ENCODE data around the gene PDE10A. TPM values are rescaled to one million over a fixed set of nuclear protein-coding genes. Genes with fewer than 3 reads are reported as not detected.
A peak's percentile ranks its signal among the peaks of the same experiment; 100 is the strongest.

Gene PDE10A
- total RNA-seq, 1 experiment from 2014 or later = 2.1 TPM

- no peaks in the 10 kb centered on the region for H3F3A ChIP-seq (ENCODE audit: low read length, unreplicated experiment)
- CTCF ChIA-PET = no interaction called here
- no TSS peak for BruUV-seq (replicated peaks)
- peaks cover 11% of the 10 kb centered on the region for H3K4me1 ChIP-seq (ENCODE audit: insufficient read depth, low read length)
- H4K20me1 ChIP-seq (ENCODE audit: low read length) = no peaks in the 10 kb centered on the region
- no peak overlapping the region for H2AFZ ChIP-seq (ENCODE audit: low read length)
- ATAC-seq (peak; percentile 92), DNase-seq (peak; percentile 72)
- H3K4me2 ChIP-seq (ENCODE audit: low read length) = peak overlapping the region; percentile 17; the same call in 1 of the 2 replicates
- peak overlapping the region; percentile 68 for H3K27ac ChIP-seq (ENCODE audit: low read length)
- no peak overlapping the region for H3K4me3 ChIP-seq (ENCODE audit: low read length)
- H3K9me3 ChIP-seq (ENCODE audit: low read length) = no peaks in the 10 kb centered on the region
- H3K79me2 ChIP-seq (ENCODE audit: low read length) = no peaks in the 10 kb centered on the region
- intact Hi-C loops (cut with micrococcal nuclease) = no loop called here
- H3K36me3 ChIP-seq (ENCODE audit: low read depth, low read length) = no peaks in the 10 kb centered on the region
- POLR2A ChIA-PET (ENCODE audit: unreplicated experiment) = no interaction called here
- H3K9me2 ChIP-seq (replicated peaks; ENCODE audit: low read length) = no peaks in the 10 kb centered on the region
- H3K9ac ChIP-seq (ENCODE audit: low read length) = peak overlapping the region; percentile 68
- no peaks in the 10 kb centered on the region for H3K27me3 ChIP-seq (ENCODE audit: low read length)
- no peak for TF ChIP-seq EZH2 (IDR thresholded peaks at IDR 0.05; ENCODE audit: low read length, unreplicated experiment)
Measured at GRCh38 chr6:165497472-165497871, 165.6 kb downstream of the PDE10A start.

DNA sequence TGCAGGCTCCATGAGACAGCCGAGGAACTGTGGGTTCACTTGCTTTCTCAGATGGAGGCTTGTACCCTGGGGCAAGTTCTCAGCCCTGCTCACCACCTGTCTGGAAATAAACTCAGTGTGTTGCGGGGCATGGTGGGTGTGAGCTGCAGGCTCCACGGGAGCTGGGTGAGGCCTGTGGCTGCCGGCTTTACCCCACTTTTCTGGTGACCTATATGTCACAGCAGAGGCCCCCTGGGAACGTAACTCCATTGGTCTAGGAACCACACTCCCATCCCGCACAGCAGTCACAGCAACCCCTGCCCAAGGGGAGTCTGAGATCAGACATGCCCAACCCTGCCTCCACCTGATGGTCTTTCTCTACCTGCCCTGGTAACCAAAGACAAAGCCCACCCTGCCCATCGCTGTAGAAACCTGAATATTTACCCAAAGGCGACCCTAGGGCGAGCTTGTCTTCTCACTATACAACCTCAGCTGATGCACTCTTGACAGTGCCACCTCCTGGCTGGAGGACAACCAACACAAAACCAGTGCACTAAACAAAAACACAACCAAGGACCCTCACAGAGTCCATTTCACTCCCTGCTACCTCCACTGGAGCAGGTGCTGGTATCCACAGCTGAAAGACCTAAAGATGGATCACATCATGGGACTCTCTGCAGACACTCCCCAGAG, 174.3 kb downstream of the PDE10A start:
- TF ChIP-seq EZH2 (IDR thresholded peaks at IDR 0.05; ENCODE audit: low read length, unreplicated experiment) (no peak), EZH2phosphoT487 (IDR thresholded peaks at IDR 0.05; ENCODE audit: borderline replicate concordance, low read length) (no peak), CTCF (conservative IDR thresholded peaks at IDR 0.05; ENCODE audit: low read depth, low read length) (no peak; the same call in 1 of the 2 replicates)
- ChIA-PET POLR2A (ENCODE audit: unreplicated experiment) (no interaction called here), CTCF (no interaction called here)
- Histone ChIP-seq H3K36me3 (ENCODE audit: low read depth, low read length) (no peaks in the 10 kb centered on the region), H3K9me2 (replicated peaks; ENCODE audit: low read length) (no peaks in the 10 kb centered on the region), H3K9ac (ENCODE audit: low read length) (no peak overlapping the region), H3K9me3 (ENCODE audit: low read length) (no peaks in the 10 kb centered on the region), H3K27me3 (ENCODE audit: low read length) (no peaks in the 10 kb centered on the region), H3K4me2 (ENCODE audit: low read length) (no peak overlapping the region), H3K4me3 (ENCODE audit: low read length) (no peak overlapping the region), H4K20me1 (ENCODE audit: low read length) (no peaks in the 10 kb centered on the region), H3K4me1 (ENCODE audit: insufficient read depth, low read length) (peaks cover 13% of the 10 kb centered on the region), H3F3A (ENCODE audit: low read length, unreplicated experiment) (no peaks in the 10 kb centered on the region), H2AFZ (ENCODE audit: low read length) (no peak overlapping the region), H3K27ac (ENCODE audit: low read length) (0 out of 2 replicates have a peak overlapping the region, but pooled peaks have one; percentile 40), H3K79me2 (ENCODE audit: low read length) (no peaks in the 10 kb centered on the region)
- no peak for DNase-seq
- ATAC-seq = no peak
- intact Hi-C loops (cut with micrococcal nuclease) = loop anchor here (1.0 kb wide), 1 partner anchor 48 kb away; no protein-coding TSS in a partner anchor
- no TSS peak for BruUV-seq (replicated peaks)

- H2AFZ ChIP-seq (ENCODE audit: low read length) = no peak overlapping the region
- DNase-seq = peak; percentile 18
- no peak overlapping the region for H3K4me3 ChIP-seq (ENCODE audit: low read length)
- intact Hi-C loops (cut with micrococcal nuclease) = loop anchor here (1.0 kb wide), 1 partner anchor 48 kb away; no protein-coding TSS in a partner anchor
- peaks cover 13% of the 10 kb centered on the region for H3K4me1 ChIP-seq (ENCODE audit: insufficient read depth, low read length)
- H3K4me2 ChIP-seq (ENCODE audit: low read length) = no peak overlapping the region; the same call in 1 of the 2 replicates
- H3K9ac ChIP-seq (ENCODE audit: low read length) = no peak overlapping the region
- POLR2A ChIA-PET (ENCODE audit: unreplicated experiment) = no interaction called here
- no peaks in the 10 kb centered on the region for H3K9me2 ChIP-seq (replicated peaks; ENCODE audit: low read length)
- TF ChIP-seq CTCF (conservative IDR thresholded peaks at IDR 0.05; ENCODE audit: low read depth, low read length) (no peak), EZH2phosphoT487 (IDR thresholded peaks at IDR 0.05; ENCODE audit: borderline replicate concordance, low read length) (no peak), EZH2 (IDR thresholded peaks at IDR 0.05; ENCODE audit: low read length, unreplicated experiment) (no peak)
- BruUV-seq (replicated peaks) = no TSS peak
- CTCF ChIA-PET = no interaction called here
- no peaks in the 10 kb centered on the region for H3K9me3 ChIP-seq (ENCODE audit: low read length)
- no peaks in the 10 kb centered on the region for H3K36me3 ChIP-seq (ENCODE audit: low read depth, low read length)
- no peaks in the 10 kb centered on the region for H3F3A ChIP-seq (ENCODE audit: low read length, unreplicated experiment)
- peak; percentile 35 for ATAC-seq
- no peaks in the 10 kb centered on the region for H3K79me2 ChIP-seq (ENCODE audit: low read length)
- no peaks in the 10 kb centered on the region for H3K27me3 ChIP-seq (ENCODE audit: low read length)
- H3K27ac ChIP-seq (ENCODE audit: low read length) = peak overlapping the region; percentile 40
- no peaks in the 10 kb centered on the region for H4K20me1 ChIP-seq (ENCODE audit: low read length)
Measured at GRCh38 chr6:165487950-165488349, 175.1 kb downstream of the PDE10A start.

All from PC-3 (cell line).